IMR-90 (cell line): ENCODE data around the gene PTPN21. TPM values are rescaled to one million over a fixed set of nuclear protein-coding genes. Genes with fewer than 3 reads are reported as not detected.

Experiments
- ATAC-seq: fragments of 200-7000 bp; cut with Tn5 transposase; 2 replicates; pipeline ENCODE4 v1.9.1; 2020; ENCODE audit warnings: low read depth, mild to moderate bottlenecking, moderate library complexity
- BruUV-seq: library from RNA; stranded (reverse); fragments of 400-500 nt; replicated peaks from 2 replicates; lab custom pipeline; 2021; lab: Mats Ljungman, UMichigan
- CTCF ChIA-PET: fragments of 300-600 bp; formaldehyde crosslinking; extraction: SDS; loops from one replicate; lab custom pipeline; 2021; ENCODE audit warnings: antibody characterized with exemption; lab: Yijun Ruan, JAX
- POLR2A ChIA-PET: fragments of 300-600 bp; sonication (Branson Sonifier 250); formaldehyde crosslinking; loops from one replicate; lab custom pipeline; 2022; ENCODE audit warnings: antibody characterized with exemption; ENCODE audit not compliant: unreplicated experiment; lab: Charles Lee
- DNase-seq: peaks from one replicate; pipeline ENCODE4 v3.0.0; 2013
- H2AFZ ChIP-seq: replicated peaks from 2 replicates; pipeline ENCODE3; 2013; ENCODE audit warnings: low read length, mild to moderate bottlenecking; ENCODE audit not compliant: poor library complexity
- H2AK5ac ChIP-seq: 2 replicates; pipeline ENCODE4 v1.6.1; 2013; ENCODE audit warnings: low read depth, low read length, inconsistent platforms
- H2AK9ac ChIP-seq: replicated peaks from 2 replicates; pipeline ENCODE3; 2013; ENCODE audit warnings: mild to moderate bottlenecking, low read depth, low read length, moderate library complexity; ENCODE audit not compliant: poor library complexity
- H2BK120ac ChIP-seq: 2 replicates; pipeline ENCODE4 v1.6.1; 2013; ENCODE audit warnings: low read depth, low read length, inconsistent platforms
- H2BK15ac ChIP-seq: 3 replicates; pipeline ENCODE4 v1.6.1; 2013; ENCODE audit warnings: low read depth, low read length, inconsistent platforms
- H2BK20ac ChIP-seq: 2 replicates; pipeline ENCODE4 v1.6.1; 2013; ENCODE audit warnings: low read depth, mild to moderate bottlenecking, inconsistent platforms, low read length, moderate library complexity
- H2BK5ac ChIP-seq: 2 replicates; pipeline ENCODE4 v1.6.1; 2013; ENCODE audit warnings: mild to moderate bottlenecking, low read depth, low read length, inconsistent platforms; ENCODE audit not compliant: poor library complexity, severe bottlenecking
- H3K14ac ChIP-seq: replicated peaks from 2 replicates; pipeline ENCODE4 v1.6.1; 2013; ENCODE audit warnings: low read depth, low read length, inconsistent platforms
- H3K18ac ChIP-seq: 2 replicates; pipeline ENCODE4 v1.6.1; 2013; ENCODE audit warnings: low read depth, low read length, control low read depth
- H3K23ac ChIP-seq: 2 replicates; pipeline ENCODE4 v1.6.1; 2013; ENCODE audit warnings: low read depth, low read length, inconsistent platforms
- H3K27ac ChIP-seq: 2 replicates; pipeline ENCODE4 v1.5.1; 2013; ENCODE audit warnings: mild to moderate bottlenecking, control low read depth, low read length; ENCODE audit not compliant: insufficient read depth
- H3K27me3 ChIP-seq: 2 replicates; pipeline ENCODE4 v1.6.1; 2013; ENCODE audit warnings: low read length; ENCODE audit not compliant: control insufficient read depth, insufficient read depth
- H3K36me3 ChIP-seq: 2 replicates; pipeline ENCODE4 v1.6.1; 2013; ENCODE audit warnings: low read length, mixed read lengths; ENCODE audit not compliant: control insufficient read depth, insufficient read depth
- H3K4ac ChIP-seq: 2 replicates; pipeline ENCODE4 v1.6.1; 2013; ENCODE audit warnings: low read depth, low read length, inconsistent platforms
- H3K4me1 ChIP-seq: 2 replicates; pipeline ENCODE4 v1.6.1; 2013; ENCODE audit warnings: low read length, mixed read lengths; ENCODE audit not compliant: control insufficient read depth, insufficient read depth
- H3K4me2 ChIP-seq: 2 replicates; pipeline ENCODE4 v1.6.1; 2013; ENCODE audit warnings: low read depth, mild to moderate bottlenecking, control low read depth, low read length, moderate library complexity
- H3K4me3 ChIP-seq: 2 replicates; pipeline ENCODE4 v1.5.1; 2013; ENCODE audit warnings: low read depth, mild to moderate bottlenecking, control low read depth, low read length, moderate library complexity; ENCODE audit not compliant: insufficient read depth
- H3K56ac ChIP-seq: 2 replicates; pipeline ENCODE4 v1.6.1; 2013; ENCODE audit warnings: low read length, inconsistent platforms; ENCODE audit not compliant: insufficient read depth; ENCODE audit errors: extremely low read depth
- H3K79me1 ChIP-seq, 2 experiments: 2 replicates each; pipeline ENCODE4 v1.6.1; 2013; ENCODE audit warnings: low read length in 2 of 2, inconsistent platforms in 1 of 2, low read depth in 1 of 2
- H3K9ac ChIP-seq: 2 replicates; pipeline ENCODE4 v1.6.1; 2013; ENCODE audit warnings: low read depth, low read length, control low read depth
- H3K9me1 ChIP-seq: 2 replicates; pipeline ENCODE4 v1.6.1; 2013; ENCODE audit warnings: low read length, inconsistent platforms; ENCODE audit not compliant: insufficient read depth
- H3K9me3 ChIP-seq: 2 replicates; pipeline ENCODE4 v1.6.1; 2013; ENCODE audit warnings: low read length; ENCODE audit not compliant: control insufficient read depth, insufficient read depth
- H4K20me1 ChIP-seq: 2 replicates; pipeline ENCODE4 v1.6.1; 2013; ENCODE audit warnings: low read length, inconsistent platforms; ENCODE audit not compliant: insufficient read depth
- H4K5ac ChIP-seq: 2 replicates; pipeline ENCODE4 v1.6.1; 2013; ENCODE audit warnings: mild to moderate bottlenecking, low read depth, low read length, control low read depth
- H4K8ac ChIP-seq, 2 experiments: 2 replicates each; pipeline ENCODE4 v1.6.1; 2013; ENCODE audit warnings: low read depth in 2 of 2, low read length in 2 of 2, control low read depth in 1 of 2, inconsistent platforms in 1 of 2
- H4K91ac ChIP-seq: 2 replicates; pipeline ENCODE4 v1.6.1; 2013; ENCODE audit warnings: low read depth, low read length, inconsistent platforms; ENCODE audit not compliant: insufficient read depth
- CEBPB ChIP-seq: IDR thresholded peaks from 2 replicates; pipeline ENCODE4 v1.6.1; 2012; ENCODE audit warnings: low read depth, low read length, improper control_type of control experiment
- CHD1 ChIP-seq: IDR thresholded peaks from 2 replicates; pipeline ENCODE4 v1.6.1; 2012; ENCODE audit warnings: low read depth, low read length, improper control_type of control experiment
- MXI1 ChIP-seq: IDR thresholded peaks from 2 replicates; pipeline ENCODE4 v1.6.1; 2012; ENCODE audit warnings: low read depth, mild to moderate bottlenecking, low read length, moderate library complexity, borderline replicate concordance
- NFE2L2 ChIP-seq: fragments of 150-350 bp; IDR thresholded peaks from 2 replicates; pipeline ENCODE4 v1.6.1; 2016; ENCODE audit warnings: low read depth, mild to moderate bottlenecking, low read length
- POLR2A ChIP-seq: IDR thresholded peaks from 2 replicates; pipeline ENCODE4 v1.6.1; 2012; ENCODE audit warnings: mild to moderate bottlenecking, low read depth, low read length
- RAD21 ChIP-seq: IDR thresholded peaks from 2 replicates; pipeline ENCODE4 v1.6.1; 2012; ENCODE audit warnings: low read length, improper control_type of control experiment
- RFX5 ChIP-seq: IDR thresholded peaks from 2 replicates; pipeline ENCODE4 v1.8.0; 2012; ENCODE audit warnings: low read depth, mild to moderate bottlenecking, low read length, moderate library complexity
- WGBS, 2 experiments: methylation state at CpG; one replicate each; pipeline versions ENCODE4 v1.1.5 to v1.1.7; 2013; ENCODE audit warnings: missing lambda C conversion rate in 2 of 2; ENCODE audit not compliant: insufficient read length in 1 of 2; ENCODE audit errors: extremely low coverage in 2 of 2; 5-methylcytosine and 5-hydroxymethylcytosine counted together
- dilution Hi-C: fragments of 300-500 bp; cut with HindIII; formaldehyde crosslinking; loops from one replicate; pipeline ENCODE4 v1.14.3; 2018; ENCODE audit warnings: low sequenced_read_pairs; ENCODE audit not compliant: unreplicated experiment
- in situ Hi-C: fragments of 300-500 bp; cut with MboI; formaldehyde crosslinking; loops from 3 replicates; pipeline ENCODE4 v1.14.3; 2019; ENCODE audit warnings: low sequenced_read_pairs, inconsistent platforms, mixed read lengths
- intact Hi-C: fragments of 100-400 bp; cut with micrococcal nuclease; formaldehyde crosslinking; loops from 2 replicates; pipeline ENCODE4 v1.10.0; 2022
- polyA plus RNA-seq, 3 experiments: library from polyadenylated mRNA; depleted of rRNA; stranded (reverse); fragments of >200 nt; gene quantifications; 2 replicates each; pipeline ENCODE4 v1.2.3, GENCODE V29; 2012; ENCODE audit warnings: low replicate concordance in 1 of 3
- total RNA-seq: library from RNA; depleted of rRNA; stranded (reverse); fragments of >200 nt; gene quantifications from 2 replicates; pipeline ENCODE4 v1.2.3, GENCODE V29; 2012
- TF ChIP-seq, protein P1 (sequence below): fragments of 150-350 bp; IDR thresholded peaks from 2 replicates; pipeline ENCODE4 v1.6.1; 2017; ENCODE audit warnings: mild to moderate bottlenecking, antibody characterized with exemption, low read length, low read depth

PTPN21 gene
- total and polyA plus RNA-seq, 2 of the 4 experiments (the other 2 are of a cell fraction): 10.4 to 10.7 TPM

DNA sequence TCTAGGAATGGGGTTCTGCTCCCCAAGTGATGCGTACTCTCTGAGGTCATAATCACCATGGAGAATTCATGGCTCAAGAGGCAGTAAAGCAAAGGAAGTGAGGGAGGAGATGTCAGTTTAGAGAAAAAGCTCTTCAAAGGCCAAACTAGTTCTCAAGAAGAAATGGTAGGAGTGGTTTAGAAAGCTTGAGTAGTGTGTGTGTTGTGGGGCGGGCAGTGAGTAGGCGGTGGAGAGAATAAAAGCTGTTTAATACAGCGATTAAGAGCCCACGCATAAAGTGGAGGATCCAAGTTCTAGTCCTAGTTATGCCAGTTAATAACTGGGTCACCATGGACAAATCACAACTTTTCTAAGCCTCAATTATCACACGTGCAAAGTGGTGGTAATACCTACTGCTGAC lies 55.6 kb downstream of the PTPN21 start:
- H3K14ac ChIP-seq: no peak overlapping the region
- TF ChIP-seq, protein P1, sequence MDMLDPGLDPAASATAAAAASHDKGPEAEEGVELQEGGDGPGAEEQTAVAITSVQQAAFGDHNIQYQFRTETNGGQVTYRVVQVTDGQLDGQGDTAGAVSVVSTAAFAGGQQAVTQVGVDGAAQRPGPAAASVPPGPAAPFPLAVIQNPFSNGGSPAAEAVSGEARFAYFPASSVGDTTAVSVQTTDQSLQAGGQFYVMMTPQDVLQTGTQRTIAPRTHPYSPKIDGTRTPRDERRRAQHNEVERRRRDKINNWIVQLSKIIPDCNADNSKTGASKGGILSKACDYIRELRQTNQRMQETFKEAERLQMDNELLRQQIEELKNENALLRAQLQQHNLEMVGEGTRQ: no peak
- no peak for TF ChIP-seq CHD1
- TF ChIP-seq CEBPB: no peak
- TF ChIP-seq RFX5: no peak
- TF ChIP-seq MXI1: no peak
- no peak for TF ChIP-seq POLR2A
- TF ChIP-seq RAD21: no peak
- no peak for TF ChIP-seq NFE2L2
- no peak overlapping the region for H2AFZ ChIP-seq
- H2AK9ac ChIP-seq: no peak overlapping the region
- H3K79me1 ChIP-seq: peaks cover 9 to 24% of the 10 kb centered on the region in 2 experiments; a peak in 3 of 4 replicates
- no peak overlapping the region for H3K56ac ChIP-seq
- no peak overlapping the region for H3K4ac ChIP-seq
- no peak overlapping the region for H4K5ac ChIP-seq
- H4K20me1 ChIP-seq: 0 out of 2 replicates have a peak, but pooled peaks cover 4% of the 10 kb centered on the region
- no peak overlapping the region for H3K4me2 ChIP-seq
- no peak overlapping the region for H3K9ac ChIP-seq
- no peaks in the 10 kb centered on the region for H3K9me3 ChIP-seq
- BruUV-seq: no TSS peak
- CTCF ChIA-PET: interaction anchor here (1.0 kb wide), 1 partner anchor 12 kb away, joined by 3 read pairs; no protein-coding TSS in a partner anchor
- DNase-seq (no peak), ATAC-seq (no peak)
- peaks cover 12% of the 10 kb centered on the region for H3K9me1 ChIP-seq
- H2BK120ac ChIP-seq: no peak overlapping the region
- H3K27ac ChIP-seq: no peak overlapping the region
- intact Hi-C loops: loop anchor here (10.0 kb wide), 1 partner anchor 554 kb away; no protein-coding TSS in a partner anchor
- H3K4me1 ChIP-seq: peaks cover 2% of the 10 kb centered on the region; the same call in 1 of the 2 replicates
- no peak overlapping the region for H3K23ac ChIP-seq
- H3K36me3 ChIP-seq: peaks cover 37% of the 10 kb centered on the region
- in situ Hi-C loops: loop anchor here (5.0 kb wide), 1 partner anchor 48 kb away; no protein-coding TSS in a partner anchor
- dilution Hi-C loops: no loop called here
- no peak overlapping the region for H4K91ac ChIP-seq
- H2BK5ac ChIP-seq: no peak overlapping the region
- POLR2A ChIA-PET: no interaction called here
- H2AK5ac ChIP-seq: no peak overlapping the region
- no peaks in the 10 kb centered on the region for H3K27me3 ChIP-seq
- no peak overlapping the region for H3K4me3 ChIP-seq
- no peak overlapping the region for H2BK15ac ChIP-seq
- H4K8ac ChIP-seq: no peak overlapping the region
- 100% methylated on average over 3 of the region's 6 CpGs; no CpG with 5 or more reads in 1 of the 2 experiments for WGBS, 2 experiments
- no peak overlapping the region for H3K18ac ChIP-seq
- H2BK20ac ChIP-seq: no peak overlapping the region
